Right ventricle myocardium superior (tissue), 1 donor: Measurements from ENCODE around the gene SLC40A1. TPM values are rescaled to one million over a fixed set of nuclear protein-coding genes. Genes with fewer than 3 reads are reported as not detected.

Experiments
- ATAC-seq: fragments of 200-7000 bp; cut with Tn5 transposase; one replicate; pipeline ENCODE4 v1.9.1; 2020; ENCODE audit warnings: mild to moderate bottlenecking; ENCODE audit not compliant: poor library complexity
- DNase-seq: peaks from one replicate; pipeline ENCODE4 v3.0.0-alpha.2; 2020
- intact Hi-C: fragments of 100-400 bp; cut with DNase I; formaldehyde crosslinking; loops from one replicate; pipeline ENCODE4 v1.11.2; 2022
- total RNA-seq: library from RNA; stranded (reverse); fragmentation: NEBNext Ultra II Directional; extraction: Animal tissue kit (Norgen Biotek cat#: 25700); gene quantifications from one replicate; pipeline ENCODE4 v1.2.1, GENCODE V29; 2021
- donor health status: DM: no; HTN: yes; CAD: no; lungs with severe emphysema.

SLC40A1 gene
- total RNA-seq, 1 donor from 2014 or later = 48.2 TPM

- ATAC-seq (no peak), DNase-seq (no peak)
- intact Hi-C loops = loop anchor here (10.0 kb wide), 1 partner anchor 114 kb away; no protein-coding TSS in a partner anchor
Observed at GRCh38 chr2:189578272-189578950, 2.2 kb downstream of the SLC40A1 start.

- no peak for ATAC-seq
- no peak for DNase-seq
- intact Hi-C loops = loop anchor here (10.0 kb wide), 1 partner anchor 112 kb away; no protein-coding TSS in a partner anchor
Observed at GRCh38 chr2:189577121-189577520, 3.5 kb downstream of the SLC40A1 start.

- no peak for ATAC-seq
- intact Hi-C loops = loop anchor here (10.0 kb wide), 1 partner anchor 112 kb away; no protein-coding TSS in a partner anchor
- peak; percentile 47 for DNase-seq
Observed at GRCh38 chr2:189576396-189576795, 4.2 kb downstream of the SLC40A1 start.

GRCh38 chr2:189574793-189575475, 5.7 kb downstream of the SLC40A1 start:
- intact Hi-C loops = loop anchor here (10.0 kb wide), 1 partner anchor 110 kb away; no protein-coding TSS in a partner anchor
- no peak for DNase-seq
- no peak for ATAC-seq

- intact Hi-C loops = loop anchor here (10.0 kb wide), 1 partner anchor 106 kb away; no protein-coding TSS in a partner anchor
- ATAC-seq (no peak), DNase-seq (no peak)
Observed at GRCh38 chr2:189570570-189571031, 10.0 kb downstream of the SLC40A1 start.

GRCh38 chr2:189569295-189569910, 11.2 kb downstream of the SLC40A1 start:
- ATAC-seq (peak; percentile 60), DNase-seq (no peak)
- intact Hi-C loops = no loop called here

DNA sequence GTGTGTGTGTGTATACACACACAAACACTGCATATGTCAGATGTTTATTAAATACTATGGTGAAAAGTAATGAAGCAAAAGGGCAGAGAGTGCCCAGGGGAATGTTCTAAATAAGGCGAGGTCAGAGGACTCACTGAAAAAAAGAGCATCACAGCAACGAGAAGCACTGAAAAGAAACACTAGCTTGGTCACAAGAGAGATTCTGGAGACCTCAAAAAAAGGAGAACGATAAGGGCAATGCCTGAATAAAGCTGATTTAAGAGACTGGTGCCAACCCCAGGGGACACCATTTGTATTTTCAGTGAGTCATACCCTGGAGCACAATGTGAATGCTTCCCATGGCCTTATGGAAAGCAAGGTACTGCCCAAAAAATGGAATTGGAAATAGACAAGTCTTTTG, 14.5 kb downstream of the SLC40A1 start:
- ATAC-seq = peak; percentile 43
- intact Hi-C loops = no loop called here
- DNase-seq = no peak

DNA sequence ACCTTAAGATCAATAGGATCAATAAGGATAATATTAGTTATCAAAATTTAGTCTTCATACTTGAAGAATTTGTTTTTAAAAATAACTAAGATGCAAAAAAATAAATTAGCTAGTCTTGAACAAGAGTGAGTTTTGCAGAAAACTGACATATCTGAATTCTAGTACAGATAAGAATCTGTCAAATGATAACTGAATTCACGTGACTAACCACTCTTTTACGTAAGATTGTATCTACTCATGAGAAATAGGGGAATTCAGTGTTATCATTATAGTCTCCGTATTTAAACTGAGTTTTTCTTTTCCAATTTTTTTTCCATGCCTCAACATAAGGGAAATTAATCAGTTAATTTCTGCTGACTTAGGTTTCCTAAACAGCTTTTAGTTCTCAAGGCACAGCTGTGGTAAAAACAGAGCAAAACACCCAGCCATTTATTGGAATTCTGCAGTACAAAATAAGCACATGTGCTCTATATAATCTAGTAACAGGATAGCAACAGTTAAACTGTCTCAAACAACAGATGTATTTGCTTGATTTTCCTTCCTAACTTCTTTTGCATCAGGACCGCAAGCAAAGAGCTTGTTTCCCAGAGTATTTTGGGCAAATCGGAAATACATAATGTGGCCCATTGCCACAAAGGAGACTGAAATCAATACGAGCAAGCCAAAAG, 19.1 kb downstream of the SLC40A1 start:
- intact Hi-C loops = no loop called here
- no peak for ATAC-seq

DNA sequence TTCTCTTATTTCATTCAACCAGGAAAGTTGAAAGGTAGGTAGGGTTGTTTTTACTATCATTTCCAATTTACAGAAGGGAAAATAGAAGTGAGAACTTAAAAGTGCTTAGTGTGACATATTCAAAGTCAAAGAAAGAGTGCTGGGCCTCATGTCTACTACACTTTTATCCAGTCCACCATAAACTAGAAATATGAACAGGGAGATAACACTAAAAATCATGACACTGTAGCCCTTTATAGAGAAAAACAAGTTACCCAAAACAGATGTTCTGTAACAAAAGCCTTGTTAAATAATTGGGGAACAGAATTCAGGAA, 20.4 kb downstream of the SLC40A1 start:
- ATAC-seq = no peak
- no peak for DNase-seq
- intact Hi-C loops = no loop called here

More for the DNA sequence above, 19.1 kb downstream of the SLC40A1 start:
- no peak for DNase-seq

DNA sequence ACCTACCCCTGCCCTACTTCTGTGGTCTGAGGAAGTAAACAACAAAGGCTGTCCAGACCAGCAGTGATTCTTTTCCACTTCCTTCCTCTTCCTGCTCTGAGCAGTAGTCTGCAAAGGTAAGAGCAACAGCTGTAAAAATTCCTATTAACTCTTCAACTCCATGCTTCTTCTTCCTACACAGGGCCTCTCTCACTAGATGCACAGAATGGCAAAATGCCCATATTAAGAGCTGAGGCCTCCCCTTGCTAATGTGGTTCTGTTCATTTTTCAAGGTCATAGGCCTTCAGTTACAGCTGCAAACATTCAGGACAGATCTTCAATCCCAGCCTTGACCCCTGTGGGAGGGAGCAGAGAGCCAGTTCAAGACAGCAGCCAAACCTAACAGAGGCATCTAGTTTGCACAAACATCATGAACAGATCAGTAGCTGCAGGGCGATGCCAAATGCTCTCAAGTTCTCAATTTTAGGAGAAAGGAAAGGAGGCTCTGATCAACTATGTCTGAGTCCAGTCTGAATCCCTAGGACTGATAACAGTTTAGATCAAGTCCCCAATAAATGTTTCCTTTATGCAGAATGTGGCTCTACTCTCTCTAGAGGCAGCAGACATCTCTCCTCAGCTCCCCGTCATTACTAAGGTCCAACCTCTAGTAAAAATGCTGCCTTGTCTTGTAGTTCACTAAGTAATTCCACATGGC, 20.9 kb downstream of the SLC40A1 start:
- DNase-seq (peak; percentile 55), ATAC-seq (peak; percentile 78)
- intact Hi-C loops = no loop called here

GRCh38 chr2:189558516-189559272, 21.9 kb downstream of the SLC40A1 start:
- ATAC-seq = peak; percentile 34

GRCh38 chr2:189557373-189557772, 23.2 kb downstream of the SLC40A1 start:
- ATAC-seq (no peak), DNase-seq (no peak)
- intact Hi-C loops = no loop called here

More at GRCh38 chr2:189558516-189559272, 21.9 kb downstream of the SLC40A1 start:
- peak; percentile 42 for DNase-seq
- intact Hi-C loops = no loop called here

DNA sequence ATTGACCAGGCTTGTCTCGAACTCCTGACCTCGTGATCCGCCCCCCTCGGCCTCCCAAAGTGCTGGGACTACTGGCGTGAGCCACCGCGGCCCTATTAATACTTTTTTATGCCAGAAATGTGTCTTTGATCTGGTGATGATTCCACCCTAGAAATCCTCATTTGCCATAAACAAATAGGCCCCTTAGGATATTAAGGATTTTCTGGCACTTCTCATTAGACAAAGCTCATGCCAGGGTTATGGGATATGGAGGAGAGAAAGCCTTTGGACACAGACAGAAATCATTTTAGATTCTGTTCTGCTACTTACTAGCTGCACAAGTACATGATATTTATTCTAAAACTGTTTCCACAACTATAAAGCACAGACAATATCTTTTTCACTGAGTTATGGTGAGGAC, 24.1 kb downstream of the SLC40A1 start:
- intact Hi-C loops = no loop called here
- no peak for DNase-seq
- no peak for ATAC-seq

DNA sequence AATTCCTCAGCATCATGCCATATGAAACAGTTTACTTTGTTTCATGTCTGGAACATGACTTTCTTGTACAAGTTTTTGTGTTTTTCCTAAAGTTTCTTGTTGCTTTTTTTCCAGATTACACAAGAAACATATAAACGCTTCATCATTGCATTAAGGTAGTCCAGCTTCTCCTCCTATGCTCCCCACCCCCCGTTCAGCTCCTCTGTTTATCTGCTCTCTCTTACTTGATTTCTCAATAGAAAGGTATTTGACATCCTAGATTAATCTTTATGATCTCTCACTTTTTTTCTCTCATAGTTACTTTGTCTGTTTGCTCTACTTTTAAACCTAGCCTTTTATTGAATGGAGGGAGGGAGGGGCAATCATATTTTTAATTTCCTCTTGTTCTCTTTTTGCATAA, 25.4 kb downstream of the SLC40A1 start:
- DNase-seq = no peak
- intact Hi-C loops = no loop called here
- no peak for ATAC-seq

- intact Hi-C loops = no loop called here
- ATAC-seq (no peak), DNase-seq (no peak)
Observed at GRCh38 chr2:189553504-189554088, 27.0 kb downstream of the SLC40A1 start.

DNA sequence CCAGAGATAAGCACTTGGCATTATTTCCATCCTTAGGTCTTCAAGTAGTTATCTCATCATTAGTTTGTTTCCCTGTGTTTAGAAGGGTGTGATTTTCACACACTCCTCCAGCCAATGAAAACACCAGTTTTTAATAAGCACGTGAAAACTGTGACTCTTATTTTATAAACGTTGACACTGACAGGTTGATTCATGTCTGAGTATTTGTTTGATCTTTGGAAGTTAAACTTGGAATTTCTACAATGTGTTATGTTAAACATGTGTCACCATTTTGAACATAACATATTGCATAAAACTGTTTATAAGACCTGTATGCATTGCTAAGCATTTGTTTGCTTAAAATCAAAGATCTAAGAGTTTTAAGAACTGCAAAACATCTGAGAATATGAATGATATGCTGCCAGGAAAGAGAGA, 27.6 kb downstream of the SLC40A1 start:
- intact Hi-C loops = no loop called here
- peak; percentile 6 for ATAC-seq
- DNase-seq = no peak

DNA sequence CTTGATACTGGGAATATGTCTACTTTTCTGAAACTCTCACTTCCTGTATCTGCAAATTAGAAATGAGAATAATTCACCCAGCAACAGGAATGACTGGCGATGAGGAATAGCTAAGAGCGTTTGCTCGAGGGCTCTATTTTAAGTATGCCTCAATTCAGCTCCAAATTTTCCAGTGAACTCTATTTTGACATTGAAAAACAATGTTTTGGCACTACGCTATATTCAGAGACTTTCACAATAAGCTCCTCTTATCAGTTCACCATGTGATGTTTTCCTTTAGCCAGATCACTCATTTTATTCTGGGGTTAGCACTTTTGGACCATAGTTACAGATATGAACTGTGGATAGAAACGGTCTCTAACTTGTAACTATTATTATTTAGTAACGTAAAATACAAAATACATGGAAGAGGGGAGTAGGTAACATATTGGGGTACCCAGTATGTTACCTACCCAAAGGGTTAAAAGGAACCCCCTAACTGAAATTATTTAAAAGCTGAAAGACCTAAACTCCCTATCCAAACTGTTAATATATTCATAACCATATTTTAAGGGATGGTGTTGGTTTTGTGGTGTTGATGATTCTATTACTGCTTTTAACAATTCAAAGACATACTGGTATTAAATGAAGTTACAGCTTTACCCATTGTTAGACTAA, 28.1 kb downstream of the SLC40A1 start:
- DNase-seq (no peak), ATAC-seq (peak; percentile 76)
- intact Hi-C loops = no loop called here
